ENCODE measurements around the gene RFX2. TPM values are rescaled to one million over a fixed set of nuclear protein-coding genes. Genes with fewer than 3 reads are reported as not detected.

RFX2 gene
- total and polyA plus RNA-seq, 9 of the 15 experiments (the other 6 are each of a cell fraction or from before 2014, with no cell fraction given) = 3.6 to 18.7 (median 8.7) TPM

- TF ChIP-seq RERE (CRISPR knock-in tag; IDR thresholded peaks at IDR 0.05; ENCODE audit: borderline replicate concordance) (no peak), KDM2B (CRISPR knock-in tag; IDR thresholded peaks at IDR 0.05) (no peak), CEBPG (CRISPR knock-in tag; IDR thresholded peaks at IDR 0.05) (no peak), CEBPG (tag; conservative IDR thresholded peaks at IDR 0.05 in 1 of 2, IDR thresholded peaks at IDR 0.05 in 1 of 2) (no peak), MTA2 (IDR thresholded peaks at IDR 0.05; ENCODE audit: low read depth) (no peak)
These were observed 116.5 kb downstream of the RFX2 start (continued) for GRCh38 chr19:5993648-5994358.
